Airway epithelial cell (primary cell): Measurements from ENCODE around the gene WHRN. TPM values are rescaled to one million over a fixed set of nuclear protein-coding genes. Genes with fewer than 3 reads are reported as not detected.

Source experiments
- total RNA-seq: library from RNA; depleted of rRNA; stranded (reverse); fragments of >200 nt; gene quantifications from 2 replicates; pipeline ENCODE4 v1.2.3, GENCODE V29; 2015

WHRN gene
- 0.88 and 3.1 TPM in 2 replicates for total RNA-seq

DNA sequence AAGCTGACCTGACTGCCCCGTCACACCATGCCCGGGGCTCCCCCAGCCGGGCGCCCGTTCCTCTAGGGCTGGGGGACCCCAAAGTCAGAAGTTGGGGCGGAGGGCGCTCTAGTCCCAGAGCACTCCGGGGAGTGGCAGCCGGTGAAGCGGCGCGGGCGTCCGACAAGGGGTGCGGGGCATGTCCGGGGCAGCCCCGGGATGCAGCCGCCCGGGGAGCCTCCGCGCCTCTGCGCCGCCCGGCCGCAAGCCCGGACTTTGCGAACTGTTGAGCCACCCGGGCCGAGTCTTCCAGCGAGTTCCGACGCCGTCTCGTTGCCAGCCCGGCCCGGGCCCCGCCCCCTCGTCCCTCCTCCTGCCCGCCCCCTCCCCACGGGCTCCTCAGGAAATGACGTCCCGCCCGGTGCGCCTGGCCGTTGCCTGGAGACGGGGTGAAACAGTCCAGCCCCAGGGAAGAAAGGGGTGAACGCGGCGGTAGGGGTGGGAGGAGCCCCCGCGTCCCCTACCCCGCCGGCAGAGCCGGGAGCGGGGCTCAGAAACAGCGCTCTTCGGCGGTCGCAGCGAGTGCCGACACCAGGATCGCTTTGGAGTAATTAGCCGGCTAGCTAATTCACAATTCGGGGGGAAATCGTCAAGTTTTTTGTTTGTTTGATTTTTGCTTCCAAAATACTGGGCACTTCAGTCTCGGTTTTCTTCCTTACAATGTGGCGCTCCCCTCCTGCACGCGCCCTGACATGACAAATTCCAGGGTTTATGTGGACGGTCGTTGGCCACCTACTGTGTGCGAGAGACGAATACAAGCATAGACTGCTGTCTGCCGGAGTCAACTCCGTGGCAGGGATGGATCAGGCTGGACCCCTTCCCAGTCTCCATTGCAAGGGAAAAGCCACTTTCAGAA lies at the start of gene WHRN:
Gene WHRN (minus strand): TSS at position 287 of the 895 bp plus-strand sequence. CDS start 672 bp downstream, outside the sequence.

DNA sequence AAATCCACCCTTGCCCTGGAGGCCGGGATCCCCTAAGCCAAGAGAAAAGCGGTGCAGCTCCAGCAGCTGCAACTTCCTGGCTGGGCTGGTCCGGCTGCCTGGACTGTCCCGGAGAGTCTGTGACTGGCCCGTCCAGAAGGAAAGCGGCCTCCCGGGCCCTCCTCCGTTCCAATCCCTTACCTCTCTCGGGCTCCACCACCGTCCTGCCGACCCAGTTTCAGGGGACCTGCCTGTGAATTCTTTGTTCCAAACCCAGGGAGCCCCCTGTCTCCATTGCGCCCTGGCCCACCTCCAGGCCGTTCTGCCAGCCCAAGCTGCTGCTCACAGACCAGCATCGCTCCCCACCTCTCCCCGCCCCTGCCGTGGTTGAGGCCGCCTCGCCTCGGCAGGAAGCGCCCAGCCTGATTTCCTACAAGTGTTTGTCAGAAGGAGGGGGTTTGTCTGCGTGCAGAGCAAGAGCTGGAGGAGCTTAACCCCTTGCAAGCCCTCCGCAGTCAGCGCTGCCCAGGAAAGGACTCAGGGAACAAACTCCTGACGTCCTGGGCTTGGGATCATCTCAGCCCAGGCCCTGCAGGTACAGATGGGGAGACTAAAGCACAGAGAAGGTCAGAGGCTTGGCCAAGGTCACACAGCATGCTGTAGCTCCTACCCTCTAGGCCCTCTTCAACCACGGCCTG lies 117.5 kb downstream of the WHRN start, which contains the start of gene AKNA:
Gene AKNA (minus strand): TSS at position 303 of the 677 bp plus-strand sequence. CDS start 6,649 bp downstream, outside the sequence.

Other genes with a start within 250 kb of the WHRN start
- not detected in 2 replicates for gene ORM1, start 182.4 kb downstream of the WHRN start, total RNA-seq
- gene ORM2, start 175.6 kb downstream of the WHRN start, total RNA-seq: not detected in 2 replicates
- gene AKNA, start 117.5 kb downstream of the WHRN start, total RNA-seq: 2.0 and 5.1 TPM in 2 replicates
- gene ATP6V1G1, start 82.3 kb upstream of the WHRN start, total RNA-seq: 167 and 174 TPM in 2 replicates
- 2.2 and 7.5 TPM in 2 replicates for gene TMEM268, start 105.8 kb upstream of the WHRN start, total RNA-seq
- not detected in 2 replicates for gene TEX53, start 152.3 kb upstream of the WHRN start, total RNA-seq
- not detected in 2 replicates for gene TEX48, start 176.7 kb upstream of the WHRN start, total RNA-seq